DND-41 (cell line): ENCODE data around the gene KRTAP4-11.

Source experiments
- EZH2 ChIP-seq: IDR thresholded peaks from 3 replicates; pipeline ENCODE4 v1.6.1; 2012; ENCODE audit warnings: borderline replicate concordance, low read depth, mild to moderate bottlenecking, moderate library complexity, low read length, inconsistent platforms; ENCODE audit not compliant: severe bottlenecking
- TF ChIP-seq, protein P1 (sequence below): IDR thresholded peaks from 2 replicates; pipeline ENCODE4 v1.5.1; 2012; ENCODE audit warnings: borderline replicate concordance, low read length, moderate library complexity, mild to moderate bottlenecking; ENCODE audit not compliant: poor library complexity, severe bottlenecking; ENCODE audit errors: extremely low read depth

DNA sequence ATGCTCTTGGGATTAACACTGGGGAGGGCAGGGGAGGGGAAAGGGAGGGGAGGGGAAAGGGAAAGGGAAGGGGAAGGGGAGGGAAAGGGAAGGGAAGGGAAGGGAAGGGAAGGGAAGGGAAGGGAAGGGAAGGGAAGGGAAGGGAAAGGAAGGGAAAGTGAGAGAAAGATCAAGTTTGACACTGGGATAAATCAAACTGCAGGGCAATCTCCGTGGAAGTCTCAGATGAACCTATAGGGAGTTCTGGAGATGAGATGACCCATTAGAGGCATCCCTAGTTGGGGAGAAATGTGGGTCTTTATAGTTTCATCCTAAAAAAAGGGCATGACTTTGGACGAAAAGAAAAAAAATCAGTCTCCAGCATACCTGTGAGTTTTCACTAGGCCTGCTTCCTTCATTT, 3.6 kb upstream of the KRTAP4-11 start:
- TF ChIP-seq, protein P1, sequence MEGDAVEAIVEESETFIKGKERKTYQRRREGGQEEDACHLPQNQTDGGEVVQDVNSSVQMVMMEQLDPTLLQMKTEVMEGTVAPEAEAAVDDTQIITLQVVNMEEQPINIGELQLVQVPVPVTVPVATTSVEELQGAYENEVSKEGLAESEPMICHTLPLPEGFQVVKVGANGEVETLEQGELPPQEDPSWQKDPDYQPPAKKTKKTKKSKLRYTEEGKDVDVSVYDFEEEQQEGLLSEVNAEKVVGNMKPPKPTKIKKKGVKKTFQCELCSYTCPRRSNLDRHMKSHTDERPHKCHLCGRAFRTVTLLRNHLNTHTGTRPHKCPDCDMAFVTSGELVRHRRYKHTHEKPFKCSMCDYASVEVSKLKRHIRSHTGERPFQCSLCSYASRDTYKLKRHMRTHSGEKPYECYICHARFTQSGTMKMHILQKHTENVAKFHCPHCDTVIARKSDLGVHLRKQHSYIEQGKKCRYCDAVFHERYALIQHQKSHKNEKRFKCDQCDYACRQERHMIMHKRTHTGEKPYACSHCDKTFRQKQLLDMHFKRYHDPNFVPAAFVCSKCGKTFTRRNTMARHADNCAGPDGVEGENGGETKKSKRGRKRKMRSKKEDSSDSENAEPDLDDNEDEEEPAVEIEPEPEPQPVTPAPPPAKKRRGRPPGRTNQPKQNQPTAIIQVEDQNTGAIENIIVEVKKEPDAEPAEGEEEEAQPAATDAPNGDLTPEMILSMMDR: no peak
- no peak for TF ChIP-seq EZH2
